HG02642 (cell line): ENCODE data around the gene RGL2.
"Not testable (repeated sequence)": the region's sequence is repeated elsewhere in the genome, so short reads cannot be mapped to it uniquely, and the experiment has no call there.

Experiments
- ATAC-seq: cut with Tn5 transposase; IDR thresholded peaks from one replicate; pipeline ENCODE4 v1.9.1; 2021; ENCODE audit warnings: mild to moderate bottlenecking; ENCODE audit not compliant: unreplicated experiment, poor library complexity

Gene RGL2

DNA sequence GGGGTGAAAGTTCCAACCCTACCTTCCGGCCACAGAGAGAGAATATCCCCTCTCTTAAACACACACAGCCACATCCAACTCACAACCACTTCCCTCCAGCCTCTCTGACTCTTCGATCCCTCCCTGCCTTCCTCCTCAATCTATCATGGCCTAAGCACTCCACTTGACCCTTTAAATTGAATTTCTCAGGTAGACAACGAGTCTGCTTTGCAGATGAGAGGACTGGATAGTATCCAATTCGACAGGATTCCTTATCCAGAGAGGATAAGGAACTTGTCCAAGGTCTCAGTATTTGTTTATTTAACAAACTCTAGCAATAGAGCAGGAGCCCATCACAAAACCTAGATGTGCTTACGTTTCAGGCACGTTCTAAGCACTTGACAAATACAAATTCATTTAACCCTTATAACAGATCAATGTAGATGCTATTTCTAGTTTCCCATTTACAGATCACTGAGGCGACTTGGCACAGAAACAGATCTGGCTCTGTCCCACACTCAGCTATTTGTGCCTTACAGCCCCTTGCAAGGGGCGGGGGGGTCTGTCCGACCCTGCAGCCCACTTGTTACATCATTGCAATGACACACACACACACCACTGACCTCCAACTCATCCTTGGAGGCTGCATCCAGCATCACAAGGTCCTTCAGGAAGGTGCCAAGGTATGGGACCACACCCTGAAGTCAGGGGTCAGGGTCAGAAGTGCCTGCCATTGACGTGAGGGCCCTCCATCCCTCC, 4.5 kb downstream of the RGL2 start:
- ATAC-seq, result no peak

DNA sequence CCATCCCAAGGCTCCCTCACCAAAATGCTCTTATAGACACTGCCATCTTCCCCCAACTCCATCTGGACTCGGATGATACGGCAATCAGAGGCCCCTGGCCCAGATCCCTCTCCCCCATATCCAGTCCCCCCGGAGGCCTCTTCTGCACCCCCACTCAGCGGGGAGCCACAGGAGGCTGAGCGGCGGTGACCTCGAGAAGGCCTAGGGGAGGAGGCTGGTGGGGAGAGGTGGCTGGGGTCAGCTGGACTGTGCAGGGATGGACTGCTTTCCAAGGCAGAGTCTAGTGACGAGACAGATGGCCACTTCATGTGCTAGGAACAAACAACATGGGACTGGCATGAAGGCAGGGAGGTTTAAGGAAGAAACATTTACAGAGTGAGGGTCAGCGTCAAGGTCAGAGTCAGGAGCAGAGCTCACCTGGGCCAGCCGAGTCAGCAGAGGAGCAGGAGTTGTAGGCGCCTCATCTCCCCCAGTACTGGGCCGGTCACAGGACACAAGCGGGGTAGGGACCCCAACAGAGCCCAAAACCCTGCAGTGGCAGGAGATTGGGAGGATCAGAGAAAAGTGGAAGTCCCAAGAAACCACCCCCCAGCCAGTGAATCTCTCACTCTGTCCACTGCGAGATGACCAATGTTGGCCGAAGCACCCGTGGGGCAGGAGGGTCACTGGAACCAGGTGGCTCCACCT, 5.6 kb downstream of the RGL2 start:
- ATAC-seq, result no peak

DNA sequence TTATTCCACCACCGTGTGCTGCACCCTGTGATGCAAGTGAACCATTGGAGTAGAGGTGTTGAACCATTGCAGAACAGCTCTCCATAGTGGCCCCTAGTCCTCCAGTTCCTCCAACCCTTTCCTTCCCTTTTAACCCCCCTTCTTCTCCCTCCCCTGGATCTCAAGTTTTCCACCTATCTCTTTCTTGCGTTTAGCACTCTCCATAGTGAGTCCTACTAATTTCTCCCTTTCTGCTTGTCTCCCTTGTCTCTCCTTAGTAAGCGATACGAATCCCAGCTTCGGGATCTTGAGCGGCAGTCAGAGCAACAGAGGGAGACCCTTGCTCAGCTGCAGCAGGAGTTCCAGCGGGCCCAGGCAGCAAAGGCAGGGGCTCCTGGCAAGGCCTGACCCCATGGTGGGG, 8.3 kb downstream of the RGL2 start:
- no peak for ATAC-seq

DNA sequence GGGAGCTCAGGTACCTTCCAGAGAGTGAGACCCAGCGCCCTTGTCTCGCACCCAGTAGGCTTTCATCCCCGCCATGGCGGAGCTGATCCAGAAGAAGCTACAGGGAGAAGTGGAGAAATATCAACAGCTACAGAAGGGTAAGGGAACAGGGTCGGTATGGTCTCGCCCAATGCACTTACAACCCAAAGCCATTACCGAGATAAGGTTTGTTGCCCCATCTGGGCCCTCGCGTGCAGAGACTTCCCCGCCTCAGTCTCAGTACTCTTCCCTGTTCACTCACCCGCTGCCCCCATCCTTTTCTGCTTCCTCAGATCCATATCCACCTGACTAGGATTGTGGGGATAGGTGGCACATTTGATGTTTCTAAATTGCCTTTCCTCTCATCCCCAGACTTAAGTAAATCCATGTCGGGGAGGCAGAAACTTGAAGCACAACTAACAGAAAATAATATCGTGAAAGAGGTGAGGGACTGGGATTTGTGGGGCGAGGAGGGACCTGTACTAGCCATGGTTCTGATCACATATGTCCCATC, 8.9 kb downstream of the RGL2 start:
- no peak for ATAC-seq

DNA sequence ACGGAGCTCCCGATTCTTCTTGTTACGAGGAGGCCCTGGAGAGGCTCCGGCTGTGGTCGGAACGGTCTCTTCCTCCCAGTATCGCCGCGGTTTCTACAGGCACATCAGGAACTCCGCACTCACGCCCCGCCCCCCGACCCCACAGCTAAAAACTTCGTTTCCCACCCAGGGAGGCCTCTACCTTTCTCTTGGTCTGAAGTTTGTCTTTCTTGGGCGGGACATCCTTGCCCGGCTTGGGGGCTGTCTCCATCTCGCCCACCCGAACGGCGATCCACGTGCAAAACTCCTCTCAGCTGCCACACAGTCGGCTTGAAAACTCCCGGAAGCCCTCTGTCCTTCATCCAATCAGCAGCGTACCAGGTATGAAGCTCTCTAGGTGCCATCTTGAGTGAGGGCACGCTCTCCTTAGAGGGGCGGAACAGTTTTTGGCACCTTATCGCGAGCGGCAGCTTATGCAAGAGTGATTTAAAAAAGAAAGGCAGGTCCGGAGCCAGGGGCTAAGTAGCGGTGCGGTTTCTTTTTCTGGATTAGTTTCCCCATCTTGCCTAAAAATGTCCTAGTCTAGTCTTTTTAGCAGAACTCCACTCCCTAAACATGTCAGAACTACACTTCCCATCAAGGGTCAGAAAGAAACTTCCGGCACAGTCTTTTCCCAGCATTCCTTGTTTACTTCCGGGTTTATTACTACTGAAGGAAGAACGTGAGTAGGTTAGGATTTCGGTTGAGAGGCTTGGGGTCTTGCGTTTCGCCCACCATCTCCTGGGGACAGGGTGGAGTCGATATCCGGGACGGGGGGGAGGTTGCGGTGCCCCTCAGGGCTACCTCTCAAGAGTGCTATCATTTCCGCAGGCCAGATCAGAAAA, 9.6 kb downstream of the RGL2 start, which contains the start of the genes PFDN6 and WDR46:
PFDN6 (plus strand) TSS at position 681 of the 863 bp plus-strand sequence. CDS start 256 bp downstream, outside the sequence.
WDR46 (minus strand) TSS at position 319 of the 863 bp plus-strand sequence; CDS start at position 250, 69 bp downstream.
- ATAC-seq, result peak; percentile 82

DNA sequence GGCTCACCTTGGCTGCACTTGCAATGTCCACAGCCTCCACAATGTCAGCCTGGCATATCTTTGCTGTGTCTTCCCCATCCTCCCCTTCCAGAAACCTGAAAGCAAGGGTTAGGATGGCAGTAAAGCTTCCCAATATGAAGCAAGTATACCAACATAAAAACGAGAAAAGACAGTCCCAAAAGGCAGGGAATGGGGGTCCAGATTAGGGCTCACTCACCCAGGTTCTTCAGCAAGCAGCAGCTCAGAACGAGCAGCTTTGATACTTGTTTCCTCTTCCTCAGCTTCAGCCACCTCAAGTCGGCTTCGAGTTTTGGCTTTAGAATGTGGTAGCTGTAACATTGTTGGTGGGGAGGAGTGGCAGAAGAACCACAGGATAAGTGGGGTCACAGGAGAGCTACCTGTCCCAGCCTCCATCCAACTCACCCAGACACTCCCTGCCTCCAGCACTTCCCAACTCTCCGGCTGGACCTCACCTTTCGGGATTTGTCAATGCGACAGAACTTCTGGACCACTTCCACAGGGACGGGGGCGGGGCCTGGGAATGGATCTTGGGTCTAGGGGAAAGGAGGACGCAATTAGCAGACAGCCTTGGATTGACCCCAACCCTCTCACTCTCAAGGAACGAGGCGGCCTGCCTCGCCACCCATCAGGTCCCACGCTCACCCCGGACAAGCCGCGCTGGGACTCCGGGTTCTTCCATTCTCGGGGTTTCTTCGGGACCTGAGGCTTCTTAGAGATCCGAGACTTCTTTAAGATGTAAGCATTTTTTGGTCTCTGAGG, 10.4 kb downstream of the RGL2 start:
- ATAC-seq, result no peak

DNA sequence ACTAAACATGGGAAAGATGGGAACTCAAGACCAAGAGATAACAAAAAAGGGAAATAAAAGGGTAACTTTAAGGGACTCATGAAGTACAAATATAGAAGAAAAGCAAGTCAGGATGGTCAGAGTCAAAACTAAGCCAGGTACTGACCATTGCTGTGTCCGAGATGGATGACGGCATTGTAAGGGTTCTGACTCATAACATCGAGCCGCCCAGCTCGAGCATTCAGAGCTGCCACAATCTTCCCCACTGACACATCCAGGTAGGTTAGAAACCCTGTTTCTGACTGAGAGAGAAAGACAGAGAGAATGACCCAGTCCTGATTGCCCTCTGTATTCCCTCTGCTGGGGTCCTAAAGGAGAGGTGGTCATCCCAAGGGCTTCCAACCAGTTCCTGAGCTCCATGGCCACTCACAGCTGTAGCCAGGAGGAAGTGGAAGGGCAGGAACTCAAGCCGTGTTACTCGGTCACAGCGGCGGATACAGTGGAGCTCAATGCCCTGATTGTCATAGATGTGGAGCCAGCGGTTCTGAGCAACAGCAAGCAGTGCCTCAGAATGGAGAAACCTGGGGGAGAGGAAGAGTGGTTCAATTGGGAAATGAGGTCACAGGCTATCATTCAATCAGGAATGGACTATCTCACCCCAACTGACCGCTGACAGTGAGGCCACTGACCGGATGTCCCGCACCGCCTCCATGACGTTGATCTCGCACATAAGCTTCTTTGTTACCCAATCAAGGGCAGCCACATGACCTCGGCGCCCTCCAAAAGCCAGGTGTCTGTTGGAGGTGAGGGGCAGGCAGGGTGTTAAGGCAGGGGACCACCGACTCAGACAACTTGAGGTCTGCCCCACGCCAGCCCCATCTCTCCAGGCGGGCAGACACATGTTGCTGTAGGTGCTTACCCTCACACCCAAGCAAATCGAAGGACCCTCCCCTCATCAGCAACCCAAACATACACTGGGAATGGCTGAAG, 11.5 kb downstream of the RGL2 start:
- ATAC-seq, result no peak

DNA sequence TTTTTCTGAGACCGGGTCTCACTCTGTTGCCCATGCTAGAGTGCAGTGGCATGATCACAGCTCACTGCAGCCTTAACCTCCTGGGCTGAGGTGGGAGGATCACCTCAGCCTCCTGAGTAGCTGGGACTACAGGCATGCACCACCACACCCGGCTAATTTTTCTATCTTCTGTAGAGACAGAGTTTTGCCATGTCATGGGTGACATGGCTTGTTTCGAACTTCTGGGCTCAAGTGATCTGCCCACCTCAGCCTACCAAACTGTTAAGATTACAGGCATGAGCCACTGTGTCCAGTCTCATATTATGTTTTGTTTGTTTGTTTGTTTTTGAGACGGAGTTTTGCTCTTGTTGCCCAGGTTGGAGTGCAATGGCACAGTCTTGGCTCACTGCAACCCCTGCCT, 13.5 kb downstream of the RGL2 start:
- not testable (repeated sequence) for ATAC-seq

DNA sequence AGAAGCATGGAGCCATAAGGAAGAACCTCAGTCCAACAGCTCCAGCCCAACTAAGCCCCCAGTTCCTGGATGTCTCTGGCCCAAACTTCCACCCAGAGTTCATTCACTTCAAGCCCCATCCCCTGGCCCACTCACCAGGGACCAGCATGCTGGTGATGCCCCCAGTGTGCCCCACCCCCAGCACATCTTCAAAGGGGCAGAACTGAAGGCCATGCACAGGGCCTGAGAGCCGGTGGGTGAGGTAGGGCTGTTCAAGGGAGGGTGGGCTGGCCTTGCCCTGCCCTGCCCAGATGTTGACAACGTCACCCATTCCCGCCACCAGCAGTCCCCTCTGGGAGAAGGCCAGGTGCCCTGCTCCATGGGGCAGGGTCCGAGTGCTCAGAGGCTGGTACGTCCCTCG, 18.2 kb downstream of the RGL2 start:
- ATAC-seq, result no peak

DNA sequence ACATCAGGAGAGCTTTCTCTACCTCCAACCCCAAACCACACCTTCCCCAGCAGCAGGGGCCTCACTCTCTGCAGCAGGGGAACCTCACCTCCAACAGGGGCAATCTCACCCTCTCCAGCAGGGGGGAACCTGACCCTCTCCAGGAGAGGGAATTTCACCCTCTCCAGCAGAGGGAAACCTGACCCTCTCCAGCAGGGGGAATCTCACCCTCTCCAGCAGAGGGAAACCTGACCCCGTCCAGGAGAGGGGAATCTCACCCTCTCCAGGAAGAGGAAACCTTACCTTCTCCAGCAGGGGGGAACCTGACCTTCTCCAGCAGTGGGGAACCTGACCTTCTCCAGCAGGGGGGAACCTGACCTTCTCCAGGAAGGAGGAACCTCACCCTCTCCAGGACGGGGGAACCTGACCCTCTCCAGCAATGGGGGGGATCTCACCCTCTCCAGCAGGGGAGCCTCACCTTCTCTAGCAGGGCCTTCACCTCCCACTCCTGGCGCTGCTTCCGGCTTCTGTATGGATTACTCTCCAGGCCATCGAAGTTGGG, 18.7 kb downstream of the RGL2 start:
- ATAC-seq, result no peak

DNA sequence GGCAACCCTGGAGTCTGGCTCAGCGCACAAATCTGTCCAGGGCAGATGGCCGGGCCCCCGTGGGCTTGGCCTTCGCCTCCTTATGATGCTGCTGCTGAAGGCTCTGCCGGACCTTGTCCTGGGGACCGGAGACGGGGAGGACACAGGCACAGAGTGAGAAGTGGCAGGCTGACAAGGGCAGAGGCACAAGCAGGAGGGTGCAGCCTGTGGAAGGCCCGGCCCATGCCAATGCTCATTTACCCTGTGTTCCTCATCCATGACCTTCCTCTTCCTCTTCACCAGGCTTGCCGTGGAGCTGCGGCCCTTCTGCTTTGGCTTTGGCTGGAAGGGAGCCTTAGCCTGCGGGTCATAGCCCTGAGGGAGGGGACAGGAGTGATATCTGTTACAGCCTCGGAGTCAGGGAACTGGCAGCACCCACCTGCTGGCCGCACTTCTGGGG, 19.5 kb downstream of the RGL2 start:
- ATAC-seq, result no peak

DNA sequence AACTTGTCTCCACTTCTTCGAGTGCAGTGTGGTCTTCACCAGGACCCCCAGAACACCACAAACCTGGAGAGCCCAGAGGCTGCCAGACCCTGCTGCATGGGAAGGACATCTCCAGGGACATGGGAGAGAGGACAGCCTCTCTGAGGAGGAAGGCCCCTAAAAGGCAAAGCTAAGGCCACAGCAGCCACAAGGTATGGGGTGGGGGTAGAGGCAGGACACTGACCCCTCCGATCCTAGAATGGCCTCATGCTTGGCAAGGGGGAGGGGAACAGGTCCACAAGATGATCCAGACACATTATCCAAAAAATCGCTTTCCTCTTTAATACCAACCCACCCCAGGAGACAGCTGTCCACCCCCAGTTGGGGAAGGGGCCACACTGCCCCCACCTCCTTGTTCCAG, 19.9 kb downstream of the RGL2 start:
- ATAC-seq, result no peak

DNA sequence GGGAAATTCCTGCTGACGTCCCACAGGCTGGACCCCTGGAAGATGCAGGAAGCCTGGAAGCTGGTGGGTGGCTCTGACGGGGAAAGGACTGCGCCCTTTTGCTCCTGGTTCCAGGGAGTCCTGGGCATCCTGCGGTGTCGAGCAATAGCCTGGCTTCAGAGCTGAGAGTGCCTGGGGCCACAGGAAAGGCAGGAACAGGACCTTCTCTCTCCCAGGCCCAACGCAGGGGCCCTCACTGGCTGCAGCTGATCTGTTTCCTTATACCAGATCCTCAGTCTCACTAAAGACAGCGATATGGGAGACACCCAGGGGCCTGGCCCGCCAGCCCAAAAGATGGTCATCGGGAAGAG, 20.4 kb downstream of the RGL2 start:
- ATAC-seq, result no peak

DNA sequence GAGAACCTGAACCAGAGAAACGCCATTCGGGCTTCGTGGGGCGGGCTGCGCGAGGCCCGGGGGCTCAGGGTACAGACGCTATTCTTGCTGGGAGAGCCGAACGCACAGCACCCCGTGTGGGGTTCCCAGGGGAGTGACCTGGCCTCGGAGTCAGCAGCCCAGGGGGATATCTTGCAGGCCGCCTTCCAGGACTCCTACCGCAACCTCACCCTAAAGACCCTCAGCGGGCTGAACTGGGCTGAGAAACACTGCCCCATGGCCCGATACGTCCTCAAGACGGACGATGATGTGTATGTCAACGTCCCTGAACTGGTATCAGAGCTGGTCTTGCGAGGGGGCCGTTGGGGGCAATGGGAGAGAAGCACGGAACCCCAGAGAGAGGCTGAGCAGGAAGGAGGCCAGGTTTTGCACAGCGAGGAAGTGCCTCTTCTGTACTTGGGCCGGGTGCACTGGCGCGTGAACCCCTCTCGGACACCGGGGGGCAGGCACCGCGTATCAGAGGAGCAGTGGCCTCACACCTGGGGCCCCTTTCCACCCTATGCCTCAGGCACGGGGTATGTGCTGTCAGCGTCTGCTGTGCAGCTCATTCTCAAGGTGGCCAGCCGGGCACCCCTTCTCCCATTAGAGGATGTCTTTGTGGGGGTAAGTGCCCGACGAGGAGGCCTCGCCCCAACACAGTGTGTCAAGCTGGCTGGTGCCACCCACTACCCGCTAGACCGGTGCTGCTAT, 20.9 kb downstream of the RGL2 start:
- ATAC-seq, result no peak

DNA sequence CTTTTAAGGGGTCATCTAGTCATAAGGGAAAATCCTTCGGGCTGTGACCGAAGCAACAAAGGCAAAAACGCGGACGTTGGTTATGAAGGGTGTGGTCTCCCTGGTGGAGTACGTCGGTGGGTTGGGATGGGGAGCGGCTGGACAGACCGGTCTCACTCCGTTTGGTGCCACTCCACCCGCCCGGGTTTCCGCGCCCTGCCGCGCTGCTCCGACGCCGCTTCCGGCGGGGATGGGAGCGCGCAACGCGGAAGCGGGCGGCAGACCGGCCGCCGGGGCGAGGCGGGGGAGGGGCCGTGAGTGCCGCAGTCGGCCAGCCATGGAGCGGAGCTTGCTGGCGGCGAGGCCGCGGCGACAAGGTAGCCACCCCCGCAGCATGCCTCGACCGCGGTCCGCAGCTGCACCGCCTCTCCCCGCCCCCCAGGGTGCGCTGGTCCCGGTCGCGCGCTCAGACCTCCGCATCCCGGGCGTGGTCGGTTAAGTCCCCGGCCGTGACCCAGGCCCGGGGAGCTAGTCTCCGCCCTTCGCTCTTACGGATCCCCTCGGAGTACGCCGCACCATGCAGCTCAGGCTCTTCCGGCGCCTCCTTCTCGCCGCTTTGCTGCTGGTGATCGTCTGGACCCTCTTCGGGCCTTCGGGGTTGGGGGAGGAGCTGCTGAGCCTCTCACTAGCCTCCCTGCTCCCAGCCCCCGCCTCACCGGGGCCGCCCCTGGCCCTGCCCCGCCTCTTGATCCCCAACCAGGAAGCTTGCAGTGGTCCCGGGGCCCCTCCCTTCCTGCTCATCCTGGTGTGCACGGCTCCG, 21.7 kb downstream of the RGL2 start, which contains the start of gene B3GALT4:
B3GALT4 (plus strand) TSS at position 260 of the 799 bp plus-strand sequence; CDS start at position 557, 297 bp downstream.
- ATAC-seq, result peak; percentile 56

DNA sequence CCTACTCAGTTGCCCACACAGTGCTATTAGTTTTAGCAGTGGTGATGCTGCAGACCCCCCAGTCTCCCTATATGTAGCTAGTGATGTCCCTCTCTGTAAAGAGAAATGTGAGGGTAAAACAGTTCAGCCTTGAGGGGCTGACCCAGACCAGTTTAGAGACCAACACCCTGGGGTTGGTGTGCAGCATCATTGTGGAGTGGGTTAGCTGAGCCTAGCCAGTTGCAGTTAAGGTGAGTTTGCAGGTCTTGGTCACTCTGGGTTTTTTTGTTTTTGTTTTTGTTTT, 22.2 kb downstream of the RGL2 start:
- no peak for ATAC-seq
